ENCODE results near the gene COL6A2.

- TF ChIP-seq CTCF (conservative IDR thresholded peaks at IDR 0.05; ENCODE audit: low read depth, low read length): no peak
- no peak for TF ChIP-seq EZH2 (IDR thresholded peaks at IDR 0.05; ENCODE audit: borderline replicate concordance, low read depth, low read length, poor library complexity, severe bottlenecking)
Measured at GRCh38 chr21:46156378-46156645, 58.4 kb downstream of the COL6A2 start.
